ENCODE data around the gene LSAMP. TPM values are rescaled to one million over a fixed set of nuclear protein-coding genes. Genes with fewer than 3 reads are reported as not detected.

The LSAMP gene
- total and polyA plus RNA-seq, 2 donors (not counting 1 experiment from before 2014, with no cell fraction given): not detected

GRCh38 chr3:116246406-116246980 lies 198.8 kb downstream of the LSAMP start:
- Histone ChIP-seq H3K4me1 (ENCODE audit: control insufficient read depth in 2 of 2, insufficient read depth in 2 of 2, low read length in 2 of 2) (no peaks in the 10 kb centered on the region), H3K79me2 (ENCODE audit: control insufficient read depth, insufficient read depth, low read length) (no peaks in the 10 kb centered on the region), H3K9me3 (ENCODE audit: control extremely low read depth in 1 of 3, control insufficient read depth in 2 of 3, insufficient read depth in 1 of 3, low read length in 2 of 3) (no peaks in the 10 kb centered on the region), H2AFZ (ENCODE audit: insufficient read depth, low read depth, low read length, poor library complexity, severe bottlenecking) (no peak overlapping the region), H3K36me3 (replicated peaks in 1 of 2; ENCODE audit: control extremely low read depth in 1 of 2, control insufficient read depth in 1 of 2, extremely low read depth in 1 of 2, insufficient read depth in 2 of 2, low read length in 1 of 2) (no peaks in the 10 kb centered on the region), H3K27ac (ENCODE audit: low read length in 2 of 2) (no peak overlapping the region), H3K27me3 (replicated peaks in 1 of 4; ENCODE audit: control extremely low read depth in 1 of 4, control insufficient read depth in 3 of 4, insufficient read depth in 4 of 4, low read length in 3 of 4) (no peaks in the 10 kb centered on the region), H3K4me2 (replicated peaks; ENCODE audit: low read depth, low read length, poor library complexity, severe bottlenecking) (no peak overlapping the region), H3K9ac (ENCODE audit: low read length) (no peak overlapping the region), H4K20me1 (ENCODE audit: control insufficient read depth, insufficient read depth, low read length, poor library complexity, severe bottlenecking) (no peaks in the 10 kb centered on the region), H3K4me3 (ENCODE audit: control extremely low read depth in 1 of 5, extremely low read depth in 1 of 5, insufficient read depth in 1 of 5, low read depth in 2 of 5, low read length in 4 of 5) (no peak overlapping the region)
- TF ChIP-seq CTCF (IDR thresholded peaks at IDR 0.05) (no peak), EZH2 (IDR thresholded peaks at IDR 0.05; ENCODE audit: borderline replicate concordance, insufficient read depth, low read depth, low read length, poor library complexity, severe bottlenecking) (no peak)
- peaks cover 3% of the 10 kb centered on the region for H3K9me3 Mint-ChIP-seq (ENCODE audit: insufficient read depth)
- WGBS (ENCODE audit: insufficient coverage): 93% methylated on average over 2 of the region's 7 CpGs
- no peak overlapping the region for H3K4me3 Mint-ChIP-seq
- H3K27ac Mint-ChIP-seq: no peak overlapping the region
- ChIA-PET CTCF (no interaction called here), POLR2A (no interaction called here)
- no peak for DNase-seq
- ATAC-seq (ENCODE audit: low read depth): no peak
- no peaks in the 10 kb centered on the region for H3K27me3 Mint-ChIP-seq
- H3K4me1 Mint-ChIP-seq: no peaks in the 10 kb centered on the region
- intact Hi-C loops (cut with micrococcal nuclease): no loop called here

GRCh38 chr3:116242825-116243224 lies 202.5 kb downstream of the LSAMP start:
- Histone ChIP-seq H3K36me3 (replicated peaks in 1 of 2; ENCODE audit: control extremely low read depth in 1 of 2, control insufficient read depth in 1 of 2, extremely low read depth in 1 of 2, insufficient read depth in 2 of 2, low read length in 1 of 2) (no peaks in the 10 kb centered on the region), H3K4me2 (replicated peaks; ENCODE audit: low read depth, low read length, poor library complexity, severe bottlenecking) (no peak overlapping the region), H3K79me2 (ENCODE audit: control insufficient read depth, insufficient read depth, low read length) (no peaks in the 10 kb centered on the region), H3K27ac (ENCODE audit: low read length in 2 of 2) (no peak overlapping the region), H3K27me3 (replicated peaks in 1 of 4; ENCODE audit: control extremely low read depth in 1 of 4, control insufficient read depth in 3 of 4, insufficient read depth in 4 of 4, low read length in 3 of 4) (no peaks in the 10 kb centered on the region), H4K20me1 (ENCODE audit: control insufficient read depth, insufficient read depth, low read length, poor library complexity, severe bottlenecking) (no peaks in the 10 kb centered on the region), H2AFZ (ENCODE audit: insufficient read depth, low read depth, low read length, poor library complexity, severe bottlenecking) (no peak overlapping the region), H3K9ac (ENCODE audit: low read length) (no peak overlapping the region), H3K4me1 (ENCODE audit: control insufficient read depth in 2 of 2, insufficient read depth in 2 of 2, low read length in 2 of 2) (no peaks in the 10 kb centered on the region), H3K4me3 (ENCODE audit: control extremely low read depth in 1 of 5, extremely low read depth in 1 of 5, insufficient read depth in 1 of 5, low read depth in 2 of 5, low read length in 4 of 5) (no peak overlapping the region), H3K9me3 (ENCODE audit: control extremely low read depth in 1 of 3, control insufficient read depth in 2 of 3, insufficient read depth in 1 of 3, low read length in 2 of 3) (no peaks in the 10 kb centered on the region)
- H3K27ac Mint-ChIP-seq: no peak overlapping the region
- no peak for ATAC-seq (ENCODE audit: low read depth)
- intact Hi-C loops (cut with micrococcal nuclease): no loop called here
- H3K27me3 Mint-ChIP-seq: no peaks in the 10 kb centered on the region
- H3K9me3 Mint-ChIP-seq (ENCODE audit: insufficient read depth): peaks cover 3% of the 10 kb centered on the region
- no peak overlapping the region for H3K4me3 Mint-ChIP-seq
- ChIA-PET CTCF (no interaction called here), POLR2A (no interaction called here)
- no peak for DNase-seq
- 100% methylated on average over 1 of the region's 2 CpGs for WGBS (ENCODE audit: insufficient coverage)
- TF ChIP-seq EZH2 (IDR thresholded peaks at IDR 0.05; ENCODE audit: borderline replicate concordance, insufficient read depth, low read depth, low read length, poor library complexity, severe bottlenecking): no peak
- no peak for TF ChIP-seq CTCF (IDR thresholded peaks at IDR 0.05)
- no peaks in the 10 kb centered on the region for H3K4me1 Mint-ChIP-seq
